HG03575 (cell line): ENCODE results near the gene NME8.

Experiments
- ATAC-seq: cut with Tn5 transposase; IDR thresholded peaks from one replicate; pipeline ENCODE4 v1.9.1; 2021; ENCODE audit not compliant: unreplicated experiment, insufficient number of reproducible peaks, low FRiP score; ENCODE audit errors: extremely low read depth

NME8 gene

GRCh38 chr7:37927773-37928444, 79.5 kb downstream of the NME8 start:
- ATAC-seq: no peak

GRCh38 chr7:37928878-37929277, 80.5 kb downstream of the NME8 start:
- ATAC-seq: no peak

- ATAC-seq: no peak
These were observed 82.0 kb downstream of the NME8 start for GRCh38 chr7:37930226-37930948.

- no peak for ATAC-seq
These were observed 84.1 kb downstream of the NME8 start for GRCh38 chr7:37932543-37932942.

- no peak for ATAC-seq
These were observed 84.7 kb downstream of the NME8 start for GRCh38 chr7:37933018-37933566.

GRCh38 chr7:37942934-37943610, 94.7 kb downstream of the NME8 start:
- no peak for ATAC-seq

GRCh38 chr7:37943905-37944736, 95.7 kb downstream of the NME8 start:
- ATAC-seq: no peak

GRCh38 chr7:37944737-37945054, 96.3 kb downstream of the NME8 start:
- no peak for ATAC-seq

GRCh38 chr7:37945336-37945735, 96.9 kb downstream of the NME8 start:
- ATAC-seq: no peak

GRCh38 chr7:37947138-37947940, 98.9 kb downstream of the NME8 start:
- no peak for ATAC-seq

- ATAC-seq: no peak
These were observed 99.5 kb downstream of the NME8 start for GRCh38 chr7:37947941-37948210.
